SIG-M5 treated with dmso at 0.1 percent for 504 hours (cell line): ENCODE data around the gene GLDN.

Source experiments
- DNase-seq: peaks from one replicate; lab custom pipeline; 2025; ENCODE audit not compliant: unreplicated experiment; lab: John Stamatoyannopoulos, UW

Gene GLDN

DNA sequence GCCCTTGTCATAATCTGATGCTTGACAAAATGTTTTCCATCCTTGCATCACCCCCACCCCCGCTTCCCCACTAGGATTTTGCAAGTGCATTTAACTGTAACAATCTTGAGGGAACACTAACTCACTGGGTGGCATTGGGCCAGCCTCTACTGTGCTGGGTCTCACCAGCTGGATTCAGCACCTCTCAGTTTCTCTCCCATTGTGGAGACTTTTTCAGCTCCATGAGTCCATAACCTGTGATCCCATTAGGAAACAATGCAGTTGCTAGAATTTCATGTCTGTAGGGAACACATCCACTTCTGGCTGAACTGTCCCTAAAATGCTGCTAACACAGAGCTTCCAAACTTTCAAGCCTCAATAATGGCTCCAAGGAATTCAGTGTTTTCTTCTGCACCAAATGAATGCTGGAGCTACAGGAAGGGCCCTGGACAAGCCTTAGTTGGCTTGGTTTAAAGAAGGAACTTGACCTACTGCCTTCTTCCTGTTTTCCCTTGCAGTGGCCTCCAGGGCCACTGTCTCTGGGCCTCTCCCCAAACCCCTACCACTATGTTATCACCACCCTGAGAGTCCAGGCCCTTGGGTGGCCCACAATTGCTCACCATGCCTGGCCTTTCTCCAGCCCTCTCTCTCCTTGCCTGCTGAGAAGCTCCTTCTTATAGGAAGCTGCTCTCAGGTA, 18.7 kb upstream of the GLDN start:
- DNase-seq: peak; percentile 70

DNA sequence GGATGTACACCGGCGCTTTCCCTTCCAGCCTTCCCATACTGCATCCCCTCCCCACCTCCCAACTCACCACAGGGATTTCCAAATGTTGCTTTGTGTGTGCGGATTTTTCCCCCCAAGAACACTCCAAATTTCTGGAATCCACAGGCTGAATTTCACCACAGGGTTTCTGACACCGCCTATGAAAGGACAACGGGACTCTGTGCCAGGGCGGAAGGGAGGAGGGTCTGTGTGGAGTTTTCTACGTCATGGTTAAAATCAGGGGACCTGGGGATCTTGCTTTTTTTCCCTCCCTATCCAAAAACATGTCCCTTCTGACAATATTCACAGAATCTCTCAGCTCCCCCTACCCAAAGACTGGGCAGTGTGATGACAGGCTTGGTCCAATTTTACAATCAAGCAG, 17.7 kb upstream of the GLDN start:
- DNase-seq: no peak

GRCh38 chr15:51325167-51325566, 16.3 kb upstream of the GLDN start:
- DNase-seq: no peak

DNA sequence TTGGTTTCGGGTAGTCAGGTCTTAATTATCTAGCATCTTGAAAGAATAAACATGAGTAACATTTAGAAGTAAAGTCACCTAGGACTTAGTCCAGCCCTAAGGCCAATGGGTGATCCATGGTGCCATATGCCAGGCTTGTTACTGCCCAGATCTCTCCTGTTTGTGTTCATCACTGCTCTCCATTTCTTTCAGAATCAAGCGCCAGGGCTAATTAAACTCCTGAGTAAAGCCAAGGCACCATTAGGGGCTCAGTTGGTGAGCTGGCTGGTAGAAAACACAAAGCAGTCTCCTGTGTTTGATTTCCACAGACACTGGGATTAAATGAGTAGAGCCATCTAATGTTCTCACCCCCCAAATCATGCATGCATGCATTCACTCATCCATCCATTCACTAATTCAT, 14.4 kb upstream of the GLDN start:
- no peak for DNase-seq

- DNase-seq: no peak
Observed at GRCh38 chr15:51328926-51329325, 12.5 kb upstream of the GLDN start.

DNA sequence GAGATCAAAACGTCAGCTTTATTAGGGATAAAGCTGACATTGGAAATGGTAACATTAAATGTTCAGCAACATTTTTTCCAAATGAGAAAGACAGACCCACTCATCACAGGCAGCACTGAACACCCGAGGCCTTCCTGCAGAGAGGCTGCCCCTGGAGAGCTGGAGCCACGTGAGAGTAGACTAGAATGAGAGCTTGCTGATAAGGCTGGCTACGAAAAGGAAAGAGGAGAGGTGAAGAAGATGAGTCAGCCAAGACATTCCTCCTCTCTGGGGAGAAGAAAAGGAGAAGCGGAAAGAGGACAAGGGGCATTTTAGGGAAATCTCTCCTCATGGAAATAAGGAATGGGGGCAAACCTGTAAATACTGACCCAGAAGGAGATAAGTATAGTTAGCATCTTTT, 10.3 kb upstream of the GLDN start:
- no peak for DNase-seq

GRCh38 chr15:51332206-51333147, 9.0 kb upstream of the GLDN start:
- peak; percentile 97 for DNase-seq

DNA sequence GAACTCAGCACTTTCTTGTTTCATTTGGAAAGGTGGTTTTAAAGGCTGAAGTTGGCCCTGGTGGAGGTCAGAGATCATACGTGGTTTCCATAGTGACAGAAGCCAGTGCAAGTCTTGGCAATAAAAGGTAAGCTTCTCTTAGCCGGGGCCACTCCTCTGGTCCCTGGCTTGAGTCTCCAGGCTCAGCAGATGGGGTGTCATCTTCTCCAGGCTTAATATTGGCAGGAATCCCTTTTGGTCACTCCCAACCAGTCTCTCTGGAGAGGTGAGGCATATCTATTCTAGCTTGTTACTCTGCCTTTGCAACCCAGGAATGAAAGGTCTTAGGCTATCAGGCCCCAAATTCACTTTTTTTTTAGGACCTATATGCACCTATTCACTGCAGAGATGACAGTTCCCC, 7.9 kb upstream of the GLDN start:
- DNase-seq: no peak

GRCh38 chr15:51334011-51334451, 7.4 kb upstream of the GLDN start:
- DNase-seq: peak; percentile 75

DNA sequence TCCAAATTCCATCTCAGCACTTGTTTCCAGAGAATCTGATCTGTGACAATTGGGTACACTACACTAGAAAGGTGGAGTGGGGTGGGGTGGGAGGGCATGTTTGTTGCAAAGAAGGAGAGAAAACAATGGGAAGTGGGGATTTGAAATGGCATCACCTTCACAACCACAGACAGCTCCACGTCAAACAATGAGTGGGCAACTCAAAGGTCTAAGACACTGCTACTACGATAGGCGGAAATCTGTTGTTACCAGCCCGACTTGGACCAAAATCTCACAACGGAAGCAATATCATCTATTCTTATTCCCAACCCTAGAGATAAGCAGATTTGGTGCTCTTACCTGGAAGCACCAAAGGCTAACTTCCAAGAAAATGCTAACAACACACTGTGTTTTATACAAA, 6.4 kb upstream of the GLDN start:
- DNase-seq: no peak

GRCh38 chr15:51335538-51336410, 5.7 kb upstream of the GLDN start:
- peak; percentile 38 for DNase-seq

DNA sequence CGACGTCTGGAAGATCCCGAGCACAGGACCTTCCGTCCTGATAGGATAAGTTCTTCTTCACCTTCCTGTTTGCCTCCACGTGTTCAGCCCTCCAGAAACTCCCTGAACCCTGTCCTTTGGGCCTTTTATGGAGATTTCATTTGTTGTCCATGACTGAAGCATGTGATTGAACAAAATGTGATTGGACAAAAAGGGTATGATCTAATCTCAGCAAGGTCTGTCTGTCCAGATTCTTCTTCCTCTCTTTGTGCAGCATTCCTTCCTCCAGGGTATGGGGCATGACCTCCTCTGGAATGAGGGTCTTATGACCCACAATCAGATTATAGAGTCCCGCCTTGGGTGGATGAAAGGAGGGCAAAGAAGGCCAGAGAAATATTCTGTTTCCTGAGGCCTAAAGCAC, 3.0 kb upstream of the GLDN start, which contains the start of gene CYP19A1:
CYP19A1 (minus strand) TSS at position 101 of the 400 bp plus-strand sequence. CDS start 95,684 bp downstream, outside the sequence.
- DNase-seq: no peak

GRCh38 chr15:51342227-51342999, 958 bp downstream of the GLDN start:
- DNase-seq: no peak

DNA sequence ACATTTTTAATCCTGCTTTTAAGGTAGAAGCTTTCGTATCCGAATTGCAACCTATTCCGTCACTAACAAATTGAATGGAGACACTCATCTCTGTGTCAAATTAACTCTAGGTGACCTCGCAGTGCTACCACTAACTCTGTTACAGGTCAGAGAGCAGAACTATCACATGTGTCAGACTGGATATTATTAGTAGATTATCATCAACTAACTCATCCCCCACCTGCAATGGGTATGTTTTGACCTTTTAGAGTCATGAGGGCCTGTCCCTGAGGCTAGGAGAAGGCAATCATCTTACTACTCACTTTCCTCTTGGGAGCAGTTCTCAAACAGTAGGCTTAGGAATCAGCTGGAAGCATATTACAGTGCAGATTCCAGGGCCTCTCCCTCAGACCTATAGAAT, 2.0 kb downstream of the GLDN start:
- no peak for DNase-seq

DNA sequence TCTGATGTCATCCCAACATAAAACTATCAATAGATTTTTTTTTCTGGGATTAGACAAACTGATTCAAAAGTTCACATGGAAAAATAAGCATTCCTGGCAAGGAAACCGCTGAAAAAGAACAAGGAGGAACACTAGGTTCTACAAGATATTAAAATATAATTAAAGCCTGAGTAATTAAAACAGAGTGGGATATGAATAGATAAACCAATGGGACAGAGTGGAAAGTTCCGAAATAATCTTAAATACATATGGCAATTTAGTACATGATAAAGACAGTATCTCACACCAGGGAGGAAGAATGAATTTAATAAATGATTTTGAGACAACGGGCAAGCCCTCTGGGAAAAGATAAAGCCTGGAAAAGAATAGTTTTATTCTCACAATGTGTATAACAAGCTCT, 4.7 kb downstream of the GLDN start:
- DNase-seq: no peak

- peak; percentile 20 for DNase-seq
Observed at GRCh38 chr15:51348688-51349087, 7.2 kb downstream of the GLDN start.

- no peak for DNase-seq
Observed at GRCh38 chr15:51349156-51349844, 7.8 kb downstream of the GLDN start.

DNA sequence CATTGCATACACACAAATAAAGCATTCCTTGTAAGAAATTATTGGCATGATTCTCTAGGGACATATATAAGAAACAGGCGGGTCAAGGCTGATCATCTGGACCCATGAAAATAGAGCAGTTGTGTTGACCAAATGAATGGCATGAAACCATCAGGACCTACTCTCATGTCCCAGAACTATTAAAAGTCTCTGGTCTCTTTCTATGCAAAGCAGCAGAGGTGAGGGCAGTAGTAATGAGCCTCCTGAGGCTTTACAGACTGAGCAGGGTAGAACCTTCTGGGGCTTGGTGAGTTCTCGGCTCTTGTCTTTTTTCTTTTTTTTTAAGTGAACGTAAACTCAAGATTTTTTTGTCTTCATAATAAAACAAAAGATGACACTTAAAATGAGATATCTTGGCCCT, 9.3 kb downstream of the GLDN start:
- DNase-seq: no peak

DNA sequence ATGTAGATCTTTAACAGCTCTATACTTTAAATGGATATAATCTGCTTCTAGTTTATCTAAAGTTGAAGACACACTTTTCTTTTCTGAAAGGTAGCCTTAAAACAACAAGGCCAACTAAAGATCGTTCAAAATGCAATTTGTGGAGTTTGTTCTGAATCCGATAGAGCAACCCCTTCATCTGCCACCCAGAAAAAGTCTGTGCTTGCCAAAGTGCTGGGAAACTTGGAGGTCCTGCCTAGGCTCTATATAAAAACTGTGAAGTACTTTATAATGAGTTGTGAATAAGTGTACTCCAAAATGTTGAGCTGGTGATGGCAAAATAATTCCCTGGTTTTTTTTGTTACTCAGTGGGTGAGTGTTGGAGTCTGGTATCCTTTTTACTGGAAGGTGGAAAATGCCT, 12.5 kb downstream of the GLDN start:
- DNase-seq: no peak

DNA sequence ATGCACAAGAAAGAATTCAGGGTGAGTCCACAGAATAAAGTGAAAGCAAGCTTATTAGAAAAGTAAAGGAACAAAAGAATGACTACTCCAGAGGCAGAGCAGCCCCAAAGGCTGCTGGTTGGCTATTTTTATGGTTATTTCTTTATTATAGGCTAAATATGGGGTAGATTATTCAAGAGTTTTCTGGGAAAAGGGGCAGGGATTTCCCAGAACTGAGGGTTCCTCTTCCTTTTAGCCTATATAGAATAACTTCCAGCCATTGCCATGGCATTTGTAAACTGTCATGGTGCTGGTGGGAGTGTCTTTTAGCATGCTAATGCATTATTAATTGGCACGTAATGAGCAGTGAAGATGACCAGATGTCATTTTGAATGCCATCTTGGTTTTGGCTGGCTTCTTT, 13.6 kb downstream of the GLDN start:
- DNase-seq: no peak
